Suprapubic skin (tissue), 4 donors: Measurements from ENCODE around the gene FAM3B.

Experiments
- EP300 ChIP-seq: sonication (generic); formaldehyde crosslinking; IDR thresholded peaks from one replicate; pipeline ENCODE4 v1.6.1; 2017; ENCODE audit warnings: antibody characterized with exemption
- POLR2AphosphoS5 ChIP-seq, 3 donors: sonication (generic); formaldehyde crosslinking; IDR thresholded peaks; one replicate each; pipeline ENCODE4 v1.6.1; 2017; ENCODE audit warnings: antibody characterized with exemption in 3 of 3
- TF ChIP-seq, protein P1 (sequence below), 2 donors: fragments of 200-600 bp in 1 of 2; fragments of 450-650 bp in 1 of 2; sonication (generic) in 1 of 2; IDR thresholded peaks; one replicate each; pipeline ENCODE4 v1.5.1; 2016 to 2019; ENCODE audit warnings: antibody characterized with exemption in 2 of 2, mild to moderate bottlenecking in 1 of 2, moderate library complexity in 1 of 2

DNA sequence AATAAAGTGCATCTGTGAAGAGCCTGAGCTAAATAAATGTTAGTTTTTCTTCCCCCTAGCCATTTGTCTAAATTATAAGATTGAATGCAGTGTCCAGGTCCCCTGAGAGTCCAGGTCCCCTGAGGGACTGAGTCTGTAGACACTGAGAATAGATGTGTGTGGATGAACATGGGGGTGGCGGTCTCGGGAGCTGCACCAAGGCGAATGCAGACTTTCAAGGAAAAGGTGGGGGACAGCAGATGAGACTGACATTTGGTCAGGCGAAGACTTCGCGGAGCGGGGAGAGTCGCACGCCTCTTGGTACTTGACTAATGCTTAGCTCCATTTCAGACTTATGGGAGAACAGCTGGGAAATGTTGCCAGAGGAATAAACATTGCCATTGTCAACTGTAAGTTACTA lies 27.5 kb downstream of the FAM3B start:
- TF ChIP-seq, protein P1, sequence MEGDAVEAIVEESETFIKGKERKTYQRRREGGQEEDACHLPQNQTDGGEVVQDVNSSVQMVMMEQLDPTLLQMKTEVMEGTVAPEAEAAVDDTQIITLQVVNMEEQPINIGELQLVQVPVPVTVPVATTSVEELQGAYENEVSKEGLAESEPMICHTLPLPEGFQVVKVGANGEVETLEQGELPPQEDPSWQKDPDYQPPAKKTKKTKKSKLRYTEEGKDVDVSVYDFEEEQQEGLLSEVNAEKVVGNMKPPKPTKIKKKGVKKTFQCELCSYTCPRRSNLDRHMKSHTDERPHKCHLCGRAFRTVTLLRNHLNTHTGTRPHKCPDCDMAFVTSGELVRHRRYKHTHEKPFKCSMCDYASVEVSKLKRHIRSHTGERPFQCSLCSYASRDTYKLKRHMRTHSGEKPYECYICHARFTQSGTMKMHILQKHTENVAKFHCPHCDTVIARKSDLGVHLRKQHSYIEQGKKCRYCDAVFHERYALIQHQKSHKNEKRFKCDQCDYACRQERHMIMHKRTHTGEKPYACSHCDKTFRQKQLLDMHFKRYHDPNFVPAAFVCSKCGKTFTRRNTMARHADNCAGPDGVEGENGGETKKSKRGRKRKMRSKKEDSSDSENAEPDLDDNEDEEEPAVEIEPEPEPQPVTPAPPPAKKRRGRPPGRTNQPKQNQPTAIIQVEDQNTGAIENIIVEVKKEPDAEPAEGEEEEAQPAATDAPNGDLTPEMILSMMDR (IDR thresholded peaks at IDR 0.05): no peak
- no peak for TF ChIP-seq EP300
- no peak for TF ChIP-seq POLR2AphosphoS5 (IDR thresholded peaks at IDR 0.05)
